GM12801 (cell line): Measurements from ENCODE around the gene PRICKLE2.

Experiments used
- CTCF ChIP-seq: IDR thresholded peaks from one replicate; pipeline ENCODE4 v1.5.1; 2011; ENCODE audit warnings: control low read depth; ENCODE audit not compliant: insufficient read length; ENCODE audit errors: extremely low read depth

Gene PRICKLE2

GRCh38 chr3:64224826-64225610, at the start of gene PRICKLE2:
Gene PRICKLE2 (minus strand): TSS chr3:64225466. CDS start chr3:64198927, 26,539 bp downstream.
- no peak for TF ChIP-seq CTCF

GRCh38 chr3:64272842-64273241, 47.6 kb upstream of the PRICKLE2 start:
- TF ChIP-seq CTCF = no peak

- TF ChIP-seq CTCF = no peak
Observed at GRCh38 chr3:64272271-64272670, 47.0 kb upstream of the PRICKLE2 start.

- no peak for TF ChIP-seq CTCF
Observed at GRCh38 chr3:64271631-64272030, 46.4 kb upstream of the PRICKLE2 start.

- TF ChIP-seq CTCF = no peak
Observed at GRCh38 chr3:64270866-64271260, 45.6 kb upstream of the PRICKLE2 start.

- TF ChIP-seq CTCF = no peak
Observed at GRCh38 chr3:64270142-64270865, 45.0 kb upstream of the PRICKLE2 start.

GRCh38 chr3:64268926-64269325, 43.7 kb upstream of the PRICKLE2 start:
- no peak for TF ChIP-seq CTCF
